ENCODE data around the gene NFAM1.

The NFAM1 gene

GRCh38 chr22:42356533-42356932 is 75.7 kb downstream of the NFAM1 start:
- no peak for DNase-seq

DNA sequence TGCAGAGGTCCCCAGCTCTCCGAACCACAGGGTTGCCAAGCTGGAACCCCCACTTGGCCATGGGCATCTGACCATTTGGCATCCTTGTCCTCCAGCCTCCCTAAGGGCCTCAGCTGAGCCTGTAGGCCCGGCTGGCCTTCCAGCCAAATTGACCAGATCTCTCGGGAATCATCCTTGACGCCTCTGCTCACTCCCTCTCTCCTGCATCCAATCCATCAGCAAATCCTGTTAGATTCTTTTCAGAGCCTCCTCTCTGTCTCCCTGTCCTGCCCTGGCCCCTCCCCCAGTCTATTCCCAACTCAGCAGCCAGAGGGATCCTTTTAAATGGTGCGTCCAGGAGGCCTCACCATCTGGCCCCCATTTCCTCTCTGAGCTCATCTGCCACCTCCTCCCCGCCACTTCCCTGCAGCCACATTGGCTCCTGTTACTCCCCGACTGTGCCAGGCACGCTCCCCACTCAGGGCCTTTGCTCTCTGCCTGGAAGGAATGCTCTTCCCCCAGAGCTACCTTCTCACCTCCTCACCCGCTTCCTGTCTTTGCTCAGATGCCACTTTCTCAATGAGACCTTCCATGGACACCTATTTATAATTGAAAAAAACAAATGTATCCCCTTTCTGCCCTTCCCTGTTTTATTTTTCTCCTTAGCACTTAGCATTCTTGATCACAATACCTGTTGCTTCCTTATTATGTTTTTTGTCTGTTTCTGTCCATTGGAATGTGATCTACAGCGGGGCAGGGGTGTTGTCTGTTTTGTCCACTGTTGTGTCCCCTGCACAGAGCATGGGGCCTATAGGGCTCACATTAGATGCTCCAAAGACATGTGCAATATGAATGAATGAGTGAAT is 78.1 kb downstream of the NFAM1 start:
- no peak for DNase-seq

GRCh38 chr22:42350373-42350772 is 81.8 kb downstream of the NFAM1 start:
- no peak for DNase-seq

DNA sequence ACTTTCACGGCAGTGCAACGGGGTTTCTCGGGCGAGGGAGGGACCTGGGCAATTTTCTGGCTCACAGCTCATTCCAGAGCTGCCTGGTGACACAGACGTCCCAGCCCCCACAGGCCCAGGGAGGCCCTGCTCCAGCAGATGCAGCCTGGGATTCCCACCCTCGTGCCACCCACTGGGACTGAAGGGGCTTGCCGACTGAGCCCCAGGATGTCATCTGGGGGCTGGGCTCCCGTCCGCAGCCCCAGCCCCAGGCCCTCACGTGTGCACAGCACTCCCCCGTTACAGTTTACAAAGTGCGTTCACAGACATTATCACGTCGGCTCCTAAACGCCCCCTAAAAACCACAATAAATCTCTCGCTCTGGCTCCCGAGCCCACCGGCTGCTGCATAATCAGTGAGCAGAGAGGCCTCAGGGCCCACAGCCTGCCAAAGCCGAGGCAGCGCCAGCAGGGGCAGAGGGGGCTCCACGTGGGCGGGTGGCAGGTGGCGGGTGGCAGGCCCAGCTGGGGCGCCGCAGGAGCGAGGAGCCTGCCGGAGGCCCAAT is 84.8 kb downstream of the NFAM1 start:
- no peak for DNase-seq

DNA sequence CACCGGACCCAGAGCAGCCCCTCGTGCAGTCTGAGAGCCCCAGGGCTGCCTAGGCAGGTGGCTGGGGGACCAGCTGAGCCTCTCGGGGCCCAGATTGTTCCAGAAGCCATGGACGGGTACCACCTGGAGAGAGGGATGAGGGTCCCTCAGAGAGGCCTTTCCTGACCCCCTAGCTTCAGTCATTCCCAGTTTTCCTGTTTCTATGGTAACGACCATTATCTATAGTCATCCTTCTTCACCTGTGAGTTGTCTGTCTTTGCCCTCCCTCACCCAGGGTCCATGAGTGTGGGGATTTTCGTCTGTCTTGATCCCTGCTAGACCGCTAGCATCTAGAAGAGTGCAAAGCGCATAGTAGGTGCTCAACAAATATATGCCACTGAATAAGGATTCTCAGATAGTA is 85.5 kb downstream of the NFAM1 start:
- DNase-seq, result no peak

- no peak for DNase-seq
Observed at GRCh38 chr22:42345458-42345857, 86.7 kb downstream of the NFAM1 start.

GRCh38 chr22:42344361-42344905 is 87.8 kb downstream of the NFAM1 start:
- DNase-seq, result no peak

- no peak for DNase-seq
Observed at GRCh38 chr22:42343531-42344081, 88.6 kb downstream of the NFAM1 start.

GRCh38 chr22:42343121-42343454 is 89.1 kb downstream of the NFAM1 start:
- DNase-seq, result no peak

- no peak for DNase-seq
Observed at GRCh38 chr22:42342426-42343120, 89.6 kb downstream of the NFAM1 start.

DNA sequence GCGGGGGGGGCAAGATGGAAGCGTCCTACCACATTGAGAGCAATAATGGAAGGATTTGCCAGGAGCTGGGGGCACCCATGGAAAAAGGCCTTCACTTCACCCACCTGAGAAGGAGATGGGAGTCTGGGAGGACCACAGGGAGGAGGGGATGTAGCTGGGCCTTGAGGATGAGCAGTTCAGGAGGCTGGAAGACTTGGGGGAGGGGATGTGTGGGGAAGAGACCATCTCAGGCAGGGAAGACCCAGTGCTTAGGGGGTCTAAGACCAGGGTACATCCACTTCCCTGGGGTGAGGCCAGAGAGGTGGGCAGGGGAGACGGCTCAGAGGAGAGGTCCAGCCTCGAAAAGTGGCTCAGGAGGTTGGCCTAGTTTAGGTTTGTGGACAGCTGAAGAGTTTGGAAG is 90.4 kb downstream of the NFAM1 start:
- DNase-seq, result no peak

DNA sequence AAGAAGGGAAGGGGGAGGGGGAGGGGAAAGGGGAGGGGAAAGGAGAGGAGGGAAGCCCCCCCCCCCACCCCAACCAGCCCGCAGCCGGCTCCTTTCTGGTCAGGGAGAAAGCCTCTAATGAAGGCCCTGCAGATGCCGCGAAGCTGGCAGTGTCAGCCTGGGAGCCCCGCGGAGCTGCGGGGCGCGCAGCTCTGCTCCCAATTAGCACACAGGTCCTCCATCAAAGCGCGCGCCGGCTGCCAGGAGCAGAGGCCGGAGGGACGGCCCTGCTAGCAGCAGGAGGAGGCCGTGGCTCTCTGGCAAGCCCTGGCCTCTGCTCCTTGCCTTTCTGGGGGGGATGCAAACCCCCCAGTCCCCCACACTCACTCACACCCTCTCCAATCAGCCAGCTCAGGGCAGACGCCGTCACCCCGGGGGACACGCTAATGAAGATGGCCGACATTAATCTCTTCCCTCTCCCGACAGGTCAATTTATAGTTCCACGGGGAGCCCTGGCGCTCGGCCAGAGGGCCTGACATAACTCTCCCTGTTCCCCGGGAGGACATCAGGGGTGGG is 91.3 kb downstream of the NFAM1 start:
- DNase-seq, result no peak

DNA sequence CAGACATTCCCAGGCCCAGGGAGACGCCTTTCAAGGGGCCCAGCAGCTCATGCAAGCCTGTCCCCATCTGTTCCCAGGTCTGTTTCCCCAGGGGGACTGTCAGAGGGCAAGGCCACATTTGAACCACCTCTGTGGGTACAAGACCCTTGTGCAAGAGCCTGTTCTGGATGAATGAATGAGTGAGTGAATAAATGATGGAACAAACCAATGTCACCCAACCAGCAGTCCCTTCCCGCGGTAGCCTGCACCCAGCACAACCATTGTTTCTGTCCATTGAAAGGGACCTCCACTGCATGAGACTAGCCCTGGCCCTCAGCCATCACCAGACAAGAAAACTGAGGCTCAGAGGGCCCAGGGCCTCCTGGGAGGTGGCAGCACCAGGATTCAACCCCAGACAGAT is 92.1 kb downstream of the NFAM1 start:
- no peak for DNase-seq

- no peak for DNase-seq
Observed at GRCh38 chr22:42338479-42338878, 93.7 kb downstream of the NFAM1 start.

- no peak for DNase-seq
Observed at GRCh38 chr22:42337356-42337755, 94.8 kb downstream of the NFAM1 start.

GRCh38 chr22:42336527-42337227 is 95.5 kb downstream of the NFAM1 start:
- DNase-seq, result no peak

DNA sequence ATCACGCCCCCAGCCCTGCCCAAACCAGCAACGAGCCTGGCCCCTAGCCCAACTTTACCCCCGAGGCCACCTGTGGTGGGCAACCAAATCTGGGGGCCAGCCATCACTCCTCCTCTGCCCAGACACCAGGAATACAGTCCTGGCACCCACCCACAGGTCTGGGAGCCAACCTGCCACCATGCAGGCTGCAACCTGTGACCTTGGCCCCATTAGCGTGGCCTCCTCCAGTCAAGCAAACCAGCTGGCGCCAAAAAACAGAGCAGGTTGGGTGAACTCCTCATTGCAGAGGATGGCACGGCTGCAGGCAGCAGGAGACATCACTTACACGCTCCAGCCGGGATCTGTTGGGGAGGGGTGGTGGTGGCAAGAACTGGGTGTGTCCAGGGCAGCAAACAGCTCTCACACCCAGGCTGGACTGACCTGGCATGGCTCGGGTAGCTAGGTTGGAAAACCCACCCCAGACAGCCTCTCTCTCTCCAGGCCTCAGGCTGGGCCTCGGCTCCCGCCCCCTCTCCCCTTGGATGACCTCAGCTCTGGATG is 96.3 kb downstream of the NFAM1 start:
- DNase-seq, result no peak

DNA sequence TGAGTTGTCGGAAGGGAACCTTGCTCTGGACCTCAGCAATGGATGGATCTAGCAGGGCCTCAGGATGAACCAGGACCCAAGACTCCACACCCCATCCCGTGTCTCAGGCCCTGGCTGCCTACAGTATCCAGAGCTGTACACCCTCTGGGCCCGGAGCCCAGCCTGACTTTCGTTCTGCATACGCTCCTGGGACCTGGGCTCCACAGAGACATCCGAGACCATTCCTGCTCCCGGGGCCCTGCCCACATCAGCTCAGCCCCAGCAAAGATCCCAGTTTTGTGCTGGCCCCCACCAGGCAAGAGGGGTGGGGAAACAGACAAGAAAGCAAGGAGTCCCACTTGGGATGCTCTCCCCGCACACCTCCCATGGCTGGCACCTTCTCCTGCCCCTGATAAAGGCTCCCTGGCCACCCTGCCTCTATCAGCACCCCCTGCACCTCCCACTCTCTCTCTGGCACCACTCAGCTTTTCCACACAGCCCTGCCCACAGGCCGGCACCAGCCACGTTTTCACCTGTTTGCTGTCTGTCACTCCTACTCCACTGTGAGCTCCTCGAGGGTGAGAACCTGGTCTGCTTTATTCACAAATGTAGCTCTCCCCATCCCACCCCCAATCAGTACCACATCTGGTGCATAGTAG is 97.2 kb downstream of the NFAM1 start:
- no peak for DNase-seq

DNA sequence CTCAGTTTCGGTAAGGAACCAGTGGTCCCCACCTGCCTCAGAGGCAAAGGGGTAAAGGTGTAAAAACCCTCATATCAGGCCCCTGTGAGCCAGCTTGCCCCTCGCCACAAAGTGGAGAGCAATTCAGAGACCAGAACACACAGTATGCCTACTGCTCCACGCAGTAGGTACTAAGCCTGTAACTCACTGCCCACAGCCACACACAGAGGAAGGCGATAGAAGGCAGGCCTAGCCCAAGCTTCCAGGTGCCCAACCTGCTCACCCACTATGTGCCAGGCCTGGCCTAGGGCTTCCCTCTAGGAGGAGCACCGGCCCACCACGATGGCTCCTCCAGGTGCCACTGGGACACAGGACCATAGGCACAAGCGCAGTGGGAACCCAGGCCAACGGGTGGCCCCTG is 98.7 kb downstream of the NFAM1 start:
- no peak for DNase-seq

DNA sequence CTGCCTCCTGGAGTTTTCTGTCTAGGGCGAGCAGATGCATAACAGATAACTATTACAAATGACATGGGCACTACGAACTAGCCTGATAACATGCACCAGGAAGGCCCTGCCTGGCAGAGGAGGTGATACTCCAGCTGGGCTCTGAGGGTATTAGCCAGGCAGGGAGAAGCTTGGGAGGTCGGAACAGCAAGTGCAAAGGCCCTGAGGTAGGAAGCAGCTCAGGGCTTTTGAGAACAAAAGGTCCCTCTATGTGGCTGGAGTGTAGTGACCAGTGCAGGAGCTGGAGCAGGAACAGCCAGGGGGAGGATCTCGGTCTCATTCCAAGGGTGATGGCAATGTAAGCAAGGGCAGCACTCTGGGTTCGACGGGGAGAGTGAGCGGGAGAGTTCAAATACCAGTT is 100.1 kb downstream of the NFAM1 start:
- DNase-seq, result no peak

GRCh38 chr22:42331014-42331413 is 101.2 kb downstream of the NFAM1 start:
- no peak for DNase-seq
